ENCODE measurements around the gene SMARCA4.
A peak's percentile ranks its signal among the peaks of the same experiment; 100 is the strongest.

Gene SMARCA4

DNA sequence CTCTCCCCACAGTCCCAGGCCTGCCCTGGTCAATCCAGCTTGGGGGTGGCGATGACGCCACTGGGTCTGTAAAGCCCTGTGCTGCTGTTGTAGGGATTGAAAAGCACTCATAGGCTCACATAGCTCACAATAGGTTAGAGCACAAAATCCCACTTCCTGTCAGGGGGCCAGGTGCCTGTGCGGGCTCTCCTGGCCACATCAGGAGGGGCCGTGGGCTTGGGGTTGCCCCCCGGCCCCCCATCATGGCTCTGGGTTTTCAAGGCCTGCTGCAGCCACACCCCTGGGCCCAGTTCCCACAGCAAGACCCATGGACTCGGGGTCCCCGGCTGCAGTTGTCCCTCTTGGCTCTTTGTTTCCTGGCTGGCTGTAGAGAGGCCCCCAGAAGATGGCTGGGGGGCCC, 62.9 kb downstream of the SMARCA4 start:
- H3K4me3 ChIP-seq (ENCODE audit: low read depth, low read length): no peak overlapping the region
- DNase-seq (ENCODE audit: low read depth): no peak

- DNase-seq (ENCODE audit: low read depth): no peak
- no peak overlapping the region for H3K4me3 ChIP-seq (ENCODE audit: low read depth, low read length)
Measured at GRCh38 chr19:11024259-11024658, 63.4 kb downstream of the SMARCA4 start.

- no peak for DNase-seq (ENCODE audit: low read depth)
- H3K4me3 ChIP-seq (ENCODE audit: low read depth, low read length): no peak overlapping the region
Measured at GRCh38 chr19:11025006-11025405, 64.2 kb downstream of the SMARCA4 start.

- no peak for DNase-seq (ENCODE audit: low read depth)
- no peak overlapping the region for H3K4me3 ChIP-seq (ENCODE audit: low read depth, low read length)
Measured at GRCh38 chr19:11025445-11025844, 64.6 kb downstream of the SMARCA4 start.

DNA sequence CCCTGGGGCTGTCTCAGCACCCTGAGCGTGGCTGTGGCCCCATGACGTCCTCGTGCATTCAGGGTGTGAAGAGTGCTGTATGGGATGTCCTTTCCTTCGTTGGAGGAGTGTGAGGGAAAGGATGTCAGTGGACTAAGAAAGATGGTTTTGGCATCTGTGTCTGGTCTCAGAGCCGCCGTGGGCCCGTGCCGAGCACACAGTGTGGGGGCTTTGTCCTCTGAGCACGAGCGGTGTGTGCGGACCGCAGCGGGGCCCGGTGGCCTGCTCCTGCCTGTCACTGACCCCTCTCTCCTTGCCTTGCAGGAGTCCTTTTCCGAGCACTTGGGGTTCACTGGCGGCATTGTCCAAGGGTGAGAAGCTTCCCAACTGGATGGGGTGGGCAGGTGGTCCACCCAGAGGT, 65.2 kb downstream of the SMARCA4 start:
- no peak overlapping the region for H3K4me3 ChIP-seq (ENCODE audit: low read depth, low read length)
- no peak for DNase-seq (ENCODE audit: low read depth)

- H3K4me3 ChIP-seq (ENCODE audit: low read depth, low read length): no peak overlapping the region
- DNase-seq (ENCODE audit: low read depth): no peak
Measured at GRCh38 chr19:11027381-11027780, 66.6 kb downstream of the SMARCA4 start.

DNA sequence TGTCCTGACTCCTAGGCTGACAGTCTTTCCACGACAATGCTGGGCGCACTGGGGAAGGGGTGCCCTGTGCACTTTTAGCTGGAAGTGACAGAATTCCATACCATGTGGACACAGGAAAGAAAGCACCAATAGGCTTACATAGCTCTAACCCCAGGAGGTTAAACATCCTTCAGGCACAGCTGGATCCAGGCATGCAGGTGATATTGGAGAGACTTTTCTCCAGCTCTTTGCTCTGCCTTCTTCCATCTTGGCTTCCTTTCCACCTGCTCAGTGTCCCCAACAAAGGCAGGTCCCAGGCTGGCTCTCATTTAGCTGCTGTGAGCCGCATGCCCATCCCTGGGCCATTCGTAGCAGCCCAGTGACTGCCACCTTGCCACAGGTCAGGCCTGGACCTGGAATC, 67.3 kb downstream of the SMARCA4 start:
- H3K4me3 ChIP-seq (ENCODE audit: low read depth, low read length): no peak overlapping the region
- DNase-seq (ENCODE audit: low read depth): no peak

DNA sequence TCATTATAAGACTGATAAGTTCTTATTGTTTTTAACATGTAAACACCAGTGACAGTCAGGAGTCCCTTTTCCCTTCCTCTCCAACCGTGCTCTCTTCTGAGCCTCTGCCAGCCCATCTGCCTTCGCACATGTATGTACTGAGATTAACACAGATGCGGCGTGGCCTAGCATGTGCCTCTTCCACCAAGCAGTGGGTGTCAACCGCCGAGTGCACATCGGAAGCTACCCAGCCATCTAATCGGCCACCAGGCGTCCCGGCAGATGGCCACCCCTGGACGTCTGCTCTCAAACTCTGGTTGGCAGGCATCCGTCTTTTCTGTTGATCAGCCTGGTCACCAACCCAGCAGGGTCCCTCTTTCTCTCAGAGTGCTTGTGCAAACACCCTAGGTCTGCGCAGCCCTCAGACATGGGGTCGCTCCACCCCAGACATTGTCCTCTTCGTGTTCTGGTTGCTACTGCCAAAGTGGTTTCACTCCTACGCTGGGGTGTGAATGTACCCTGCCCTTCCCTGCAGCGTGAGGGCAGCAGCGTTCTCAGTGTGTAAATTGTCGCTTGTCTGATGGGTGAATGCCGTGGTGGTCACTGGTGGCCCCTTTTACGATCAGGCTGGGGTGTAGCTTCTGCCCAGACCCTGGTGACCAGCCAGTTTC, 70.7 kb downstream of the SMARCA4 start:
- no peak overlapping the region for H3K4me3 ChIP-seq (ENCODE audit: low read depth, low read length)
- DNase-seq (ENCODE audit: low read depth): no peak

- no peak for DNase-seq (ENCODE audit: low read depth)
- no peak overlapping the region for H3K4me3 ChIP-seq (ENCODE audit: low read depth, low read length)
Measured at GRCh38 chr19:11033251-11033650, 72.4 kb downstream of the SMARCA4 start.

DNA sequence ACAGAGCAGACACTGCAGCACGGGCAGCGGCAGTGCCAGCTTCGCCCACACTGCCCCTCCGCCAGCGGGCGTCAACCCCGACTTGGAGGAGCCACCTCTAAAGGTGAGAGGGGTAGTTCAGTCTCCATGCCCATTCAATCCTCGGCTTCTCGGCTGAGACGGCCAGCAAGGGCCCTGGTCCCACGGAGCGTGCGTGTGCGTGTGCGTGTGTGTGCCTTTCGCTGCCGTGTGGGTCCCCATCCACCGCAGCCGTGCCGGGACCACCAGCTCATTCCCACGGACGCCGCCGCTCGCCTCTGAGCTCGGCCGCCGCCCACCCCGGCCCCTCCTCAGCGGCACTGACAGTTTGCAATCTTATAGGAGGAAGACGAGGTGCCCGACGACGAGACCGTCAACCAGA, 72.9 kb downstream of the SMARCA4 start:
- DNase-seq (ENCODE audit: low read depth): no peak
- no peak overlapping the region for H3K4me3 ChIP-seq (ENCODE audit: low read depth, low read length)

GRCh38 chr19:11034449-11035213, 73.8 kb downstream of the SMARCA4 start:
- no peak for DNase-seq (ENCODE audit: low read depth)
- H3K4me3 ChIP-seq (ENCODE audit: low read depth, low read length): no peak overlapping the region

DNA sequence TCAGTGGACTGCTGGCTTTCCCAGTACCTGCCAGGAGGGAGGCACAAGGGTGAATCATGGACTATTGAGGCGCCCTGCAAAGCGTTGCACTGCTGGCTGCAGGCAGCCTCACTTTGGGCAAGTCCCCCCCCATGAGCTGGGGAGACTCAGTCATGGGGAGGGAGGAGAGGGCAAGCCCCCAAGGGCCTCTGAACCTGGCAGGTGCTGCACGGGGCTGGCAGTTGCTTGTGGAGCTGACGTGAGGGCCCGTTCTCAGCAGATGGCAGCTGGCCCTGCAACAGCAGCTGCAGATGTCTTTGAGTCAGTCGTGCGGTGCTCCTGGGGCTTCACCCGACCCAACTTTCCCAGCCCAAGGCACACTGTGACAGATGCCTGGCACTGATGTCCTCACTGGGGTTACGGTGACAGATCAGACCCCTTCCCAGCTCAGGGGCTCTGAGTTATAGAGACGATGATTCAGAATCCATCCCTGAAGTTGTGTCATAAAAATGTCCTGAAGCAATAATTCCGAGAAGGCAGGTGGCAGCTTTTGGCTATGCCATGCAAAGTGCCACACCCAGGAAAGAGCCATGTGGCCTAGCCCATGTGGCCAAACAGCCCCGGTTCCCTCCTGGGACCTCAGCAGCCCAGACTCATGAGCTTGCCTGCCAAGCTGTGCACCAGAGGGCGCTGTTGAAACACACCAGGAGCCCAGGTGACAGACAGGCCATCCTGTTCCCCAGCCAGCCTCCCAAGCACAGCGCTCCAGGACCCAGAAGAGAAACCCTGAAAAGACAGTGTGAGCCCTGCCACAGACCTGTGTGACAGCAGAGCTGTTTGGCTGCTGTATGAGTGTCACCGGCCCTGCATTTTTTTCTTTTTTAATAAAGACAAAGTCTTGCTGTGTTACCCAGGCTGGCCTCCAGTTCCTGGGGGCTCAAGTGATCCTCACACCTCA, 74.9 kb downstream of the SMARCA4 start:
- peak; percentile 62 for DNase-seq (ENCODE audit: low read depth)

DNA sequence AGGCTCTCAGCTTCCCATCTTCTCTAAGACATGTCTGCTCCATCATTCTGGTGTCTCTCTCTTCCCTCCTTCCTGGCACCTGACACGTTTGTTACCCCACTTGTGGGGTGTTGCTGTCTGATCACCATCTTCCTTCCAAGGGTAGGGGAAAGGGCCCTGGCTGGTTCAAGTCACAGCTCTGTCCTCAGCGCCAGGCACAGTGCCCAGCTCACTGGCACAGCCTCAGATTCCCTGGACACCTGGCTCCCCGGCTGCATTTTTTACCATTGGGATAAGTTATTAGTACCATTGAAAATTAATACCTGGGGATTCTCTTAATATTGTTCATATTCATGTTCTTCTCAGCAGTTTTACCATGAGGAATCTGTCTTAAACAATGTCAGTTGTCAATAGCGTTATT, 77.7 kb downstream of the SMARCA4 start:
- no peak for DNase-seq (ENCODE audit: low read depth)
- H3K4me3 ChIP-seq (ENCODE audit: low read depth, low read length): no peak overlapping the region

More for the DNA sequence above, 74.9 kb downstream of the SMARCA4 start:
- no peak overlapping the region for H3K4me3 ChIP-seq (ENCODE audit: low read depth, low read length)

- no peak overlapping the region for H3K4me3 ChIP-seq (ENCODE audit: low read depth, low read length)
- DNase-seq (ENCODE audit: low read depth): no peak
Measured at GRCh38 chr19:11041194-11041593, 80.4 kb downstream of the SMARCA4 start.

- no peak overlapping the region for H3K4me3 ChIP-seq (ENCODE audit: low read depth, low read length)
- no peak for DNase-seq (ENCODE audit: low read depth)
Measured at GRCh38 chr19:11041966-11042627, 81.3 kb downstream of the SMARCA4 start.

GRCh38 chr19:11044431-11044830, 83.6 kb downstream of the SMARCA4 start:
- no peak overlapping the region for H3K4me3 ChIP-seq (ENCODE audit: low read depth, low read length)
- no peak for DNase-seq (ENCODE audit: low read depth)

DNA sequence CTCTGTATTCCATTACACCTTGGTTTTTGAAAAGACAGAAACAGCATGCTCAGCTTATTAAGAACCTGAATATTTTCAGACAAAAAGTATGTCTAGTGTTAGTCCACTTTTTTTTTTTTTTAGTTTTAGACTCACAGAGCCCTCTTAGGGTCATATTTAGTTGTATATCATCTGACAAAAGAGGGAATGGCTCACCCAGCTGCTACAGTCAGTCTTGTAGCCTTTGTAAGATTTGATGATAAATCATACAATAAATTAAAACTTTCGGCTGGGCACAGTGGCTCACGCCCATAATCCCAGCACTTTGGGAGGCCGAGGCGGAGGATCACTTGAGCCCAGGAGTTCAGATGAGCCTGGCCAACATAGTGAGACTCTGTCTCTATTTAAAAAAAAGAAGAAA, 84.7 kb downstream of the SMARCA4 start:
- no peak for DNase-seq (ENCODE audit: low read depth)
- no peak overlapping the region for H3K4me3 ChIP-seq (ENCODE audit: low read depth, low read length)

DNA sequence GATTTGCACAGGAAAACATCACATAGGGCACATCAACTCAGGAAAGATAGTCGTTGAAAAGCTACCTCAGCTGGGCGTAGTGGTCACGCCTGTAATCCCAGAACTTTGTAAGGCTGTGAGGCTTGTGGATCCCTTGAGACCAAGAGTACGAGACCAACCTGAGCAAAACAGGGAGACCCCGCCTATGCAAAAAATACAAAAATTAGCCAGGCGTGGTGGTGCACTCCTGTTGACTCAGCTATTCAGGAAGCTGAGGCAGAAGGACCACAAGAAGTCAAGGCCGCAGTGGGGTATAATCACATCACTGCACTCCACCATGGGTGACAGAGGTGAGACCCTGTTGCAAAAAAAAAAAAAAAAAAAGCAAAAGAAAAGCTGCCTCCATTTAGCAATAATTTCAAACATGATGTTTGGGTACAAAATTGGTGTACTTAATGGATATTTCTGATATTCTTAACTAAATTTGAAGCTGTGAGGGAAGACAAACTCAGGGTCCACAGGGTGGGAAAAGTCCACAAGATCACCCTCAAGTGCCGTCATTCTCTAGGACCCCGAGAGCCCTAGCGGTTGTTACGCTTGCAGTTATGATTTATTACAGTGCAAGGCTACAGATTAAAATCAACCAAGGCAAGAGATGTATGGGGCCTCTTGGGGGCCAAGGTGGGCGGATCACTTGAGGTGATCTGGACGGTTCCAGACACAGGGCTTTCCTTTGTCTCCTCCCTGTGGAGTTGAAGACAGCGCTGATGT, 86.0 kb downstream of the SMARCA4 start:
- DNase-seq (ENCODE audit: low read depth): no peak

DNA sequence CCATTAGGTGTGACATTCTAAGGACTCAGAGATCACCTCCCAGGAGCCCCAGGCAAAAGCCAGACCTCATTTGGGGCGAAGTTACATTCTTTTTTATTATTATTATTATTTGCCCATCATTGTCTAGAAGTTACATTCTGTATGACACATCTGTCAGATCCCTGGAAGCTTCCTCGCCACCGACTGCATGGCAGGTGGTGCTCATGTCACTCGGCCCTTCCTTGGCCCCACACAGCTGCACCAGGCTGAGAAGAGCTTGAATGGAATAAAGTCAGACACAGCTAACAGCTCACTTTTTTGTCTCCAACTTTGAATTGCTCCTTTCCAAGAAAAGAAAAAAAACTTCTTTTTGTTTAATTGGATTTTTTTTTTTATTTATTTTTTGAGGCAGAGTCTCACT, 87.0 kb downstream of the SMARCA4 start:
- H3K4me3 ChIP-seq (ENCODE audit: low read depth, low read length): no peak overlapping the region
- no peak for DNase-seq (ENCODE audit: low read depth)

More for the DNA sequence above, 86.0 kb downstream of the SMARCA4 start:
- H3K4me3 ChIP-seq (ENCODE audit: low read depth, low read length): no peak overlapping the region
